IMR-90 (cell line): ENCODE data around the gene EHD4. TPM values are rescaled to one million over a fixed set of nuclear protein-coding genes. Genes with fewer than 3 reads are reported as not detected.

ENCODE experiments used
- ATAC-seq: fragments of 200-7000 bp; cut with Tn5 transposase; 2 replicates; pipeline ENCODE4 v1.9.1; 2020; ENCODE audit warnings: low read depth, mild to moderate bottlenecking, moderate library complexity
- BruUV-seq: library from RNA; stranded (reverse); fragments of 400-500 nt; replicated peaks from 2 replicates; lab custom pipeline; 2021; lab: Mats Ljungman, UMichigan
- CTCF ChIA-PET: fragments of 300-600 bp; formaldehyde crosslinking; extraction: SDS; loops from one replicate; lab custom pipeline; 2021; ENCODE audit warnings: antibody characterized with exemption; lab: Yijun Ruan, JAX
- POLR2A ChIA-PET: fragments of 300-600 bp; sonication (Branson Sonifier 250); formaldehyde crosslinking; loops from one replicate; lab custom pipeline; 2022; ENCODE audit warnings: antibody characterized with exemption; ENCODE audit not compliant: unreplicated experiment; lab: Charles Lee
- DNase-seq: peaks from one replicate; pipeline ENCODE4 v3.0.0; 2013
- H2AFZ ChIP-seq: replicated peaks from 2 replicates; pipeline ENCODE3; 2013; ENCODE audit warnings: low read length, mild to moderate bottlenecking; ENCODE audit not compliant: poor library complexity
- H2AK5ac ChIP-seq: 2 replicates; pipeline ENCODE4 v1.6.1; 2013; ENCODE audit warnings: low read depth, low read length, inconsistent platforms
- H2AK9ac ChIP-seq: replicated peaks from 2 replicates; pipeline ENCODE3; 2013; ENCODE audit warnings: mild to moderate bottlenecking, low read depth, low read length, moderate library complexity; ENCODE audit not compliant: poor library complexity
- H2BK120ac ChIP-seq: 2 replicates; pipeline ENCODE4 v1.6.1; 2013; ENCODE audit warnings: low read depth, low read length, inconsistent platforms
- H2BK15ac ChIP-seq: 3 replicates; pipeline ENCODE4 v1.6.1; 2013; ENCODE audit warnings: low read depth, low read length, inconsistent platforms
- H2BK20ac ChIP-seq: 2 replicates; pipeline ENCODE4 v1.6.1; 2013; ENCODE audit warnings: low read depth, mild to moderate bottlenecking, inconsistent platforms, low read length, moderate library complexity
- H2BK5ac ChIP-seq: 2 replicates; pipeline ENCODE4 v1.6.1; 2013; ENCODE audit warnings: mild to moderate bottlenecking, low read depth, low read length, inconsistent platforms; ENCODE audit not compliant: poor library complexity, severe bottlenecking
- H3K14ac ChIP-seq: replicated peaks from 2 replicates; pipeline ENCODE4 v1.6.1; 2013; ENCODE audit warnings: low read depth, low read length, inconsistent platforms
- H3K18ac ChIP-seq: 2 replicates; pipeline ENCODE4 v1.6.1; 2013; ENCODE audit warnings: low read depth, low read length, control low read depth
- H3K23ac ChIP-seq: 2 replicates; pipeline ENCODE4 v1.6.1; 2013; ENCODE audit warnings: low read depth, low read length, inconsistent platforms
- H3K27ac ChIP-seq: 2 replicates; pipeline ENCODE4 v1.5.1; 2013; ENCODE audit warnings: mild to moderate bottlenecking, control low read depth, low read length; ENCODE audit not compliant: insufficient read depth
- H3K27me3 ChIP-seq: 2 replicates; pipeline ENCODE4 v1.6.1; 2013; ENCODE audit warnings: low read length; ENCODE audit not compliant: control insufficient read depth, insufficient read depth
- H3K36me3 ChIP-seq: 2 replicates; pipeline ENCODE4 v1.6.1; 2013; ENCODE audit warnings: low read length, mixed read lengths; ENCODE audit not compliant: control insufficient read depth, insufficient read depth
- H3K4ac ChIP-seq: 2 replicates; pipeline ENCODE4 v1.6.1; 2013; ENCODE audit warnings: low read depth, low read length, inconsistent platforms
- H3K4me1 ChIP-seq: 2 replicates; pipeline ENCODE4 v1.6.1; 2013; ENCODE audit warnings: low read length, mixed read lengths; ENCODE audit not compliant: control insufficient read depth, insufficient read depth
- H3K4me2 ChIP-seq: 2 replicates; pipeline ENCODE4 v1.6.1; 2013; ENCODE audit warnings: low read depth, mild to moderate bottlenecking, control low read depth, low read length, moderate library complexity
- H3K4me3 ChIP-seq: 2 replicates; pipeline ENCODE4 v1.5.1; 2013; ENCODE audit warnings: low read depth, mild to moderate bottlenecking, control low read depth, low read length, moderate library complexity; ENCODE audit not compliant: insufficient read depth
- H3K56ac ChIP-seq: 2 replicates; pipeline ENCODE4 v1.6.1; 2013; ENCODE audit warnings: low read length, inconsistent platforms; ENCODE audit not compliant: insufficient read depth; ENCODE audit errors: extremely low read depth
- H3K79me1 ChIP-seq, 2 experiments: 2 replicates each; pipeline ENCODE4 v1.6.1; 2013; ENCODE audit warnings: low read length in 2 of 2, inconsistent platforms in 1 of 2, low read depth in 1 of 2
- H3K9ac ChIP-seq: 2 replicates; pipeline ENCODE4 v1.6.1; 2013; ENCODE audit warnings: low read depth, low read length, control low read depth
- H3K9me1 ChIP-seq: 2 replicates; pipeline ENCODE4 v1.6.1; 2013; ENCODE audit warnings: low read length, inconsistent platforms; ENCODE audit not compliant: insufficient read depth
- H3K9me3 ChIP-seq: 2 replicates; pipeline ENCODE4 v1.6.1; 2013; ENCODE audit warnings: low read length; ENCODE audit not compliant: control insufficient read depth, insufficient read depth
- H4K20me1 ChIP-seq: 2 replicates; pipeline ENCODE4 v1.6.1; 2013; ENCODE audit warnings: low read length, inconsistent platforms; ENCODE audit not compliant: insufficient read depth
- H4K5ac ChIP-seq: 2 replicates; pipeline ENCODE4 v1.6.1; 2013; ENCODE audit warnings: mild to moderate bottlenecking, low read depth, low read length, control low read depth
- H4K8ac ChIP-seq, 2 experiments: 2 replicates each; pipeline ENCODE4 v1.6.1; 2013; ENCODE audit warnings: low read depth in 2 of 2, low read length in 2 of 2, control low read depth in 1 of 2, inconsistent platforms in 1 of 2
- H4K91ac ChIP-seq: 2 replicates; pipeline ENCODE4 v1.6.1; 2013; ENCODE audit warnings: low read depth, low read length, inconsistent platforms; ENCODE audit not compliant: insufficient read depth
- BHLHE40 ChIP-seq: fragments of 150-350 bp; IDR thresholded peaks from 2 replicates; pipeline ENCODE4 v1.6.1; 2016; ENCODE audit warnings: mild to moderate bottlenecking, low read depth, low read length
- CEBPB ChIP-seq: IDR thresholded peaks from 2 replicates; pipeline ENCODE4 v1.6.1; 2012; ENCODE audit warnings: low read depth, low read length, improper control_type of control experiment
- CHD1 ChIP-seq: IDR thresholded peaks from 2 replicates; pipeline ENCODE4 v1.6.1; 2012; ENCODE audit warnings: low read depth, low read length, improper control_type of control experiment
- ELK1 ChIP-seq: fragments of 150-350 bp; IDR thresholded peaks from 2 replicates; pipeline ENCODE4 v1.6.1; 2016; ENCODE audit warnings: low read depth, mild to moderate bottlenecking, low read length, moderate library complexity, borderline replicate concordance
- MAZ ChIP-seq: IDR thresholded peaks from 2 replicates; pipeline ENCODE4 v1.6.1; 2012; ENCODE audit warnings: low read depth, mild to moderate bottlenecking, low read length, improper control_type of control experiment, moderate library complexity, borderline replicate concordance
- RFX5 ChIP-seq: IDR thresholded peaks from 2 replicates; pipeline ENCODE4 v1.8.0; 2012; ENCODE audit warnings: low read depth, mild to moderate bottlenecking, low read length, moderate library complexity
- SMC3 ChIP-seq: fragments of 150-350 bp; IDR thresholded peaks from 2 replicates; pipeline ENCODE4 v1.6.1; 2016; ENCODE audit warnings: low read depth, mild to moderate bottlenecking, antibody characterized with exemption, low read length, moderate library complexity
- WGBS, 2 experiments: methylation state at CpG; one replicate each; pipeline versions ENCODE4 v1.1.5 to v1.1.7; 2013; ENCODE audit warnings: missing lambda C conversion rate in 2 of 2; ENCODE audit not compliant: insufficient read length in 1 of 2; ENCODE audit errors: extremely low coverage in 2 of 2; 5-methylcytosine and 5-hydroxymethylcytosine counted together
- dilution Hi-C: fragments of 300-500 bp; cut with HindIII; formaldehyde crosslinking; loops from one replicate; pipeline ENCODE4 v1.14.3; 2018; ENCODE audit warnings: low sequenced_read_pairs; ENCODE audit not compliant: unreplicated experiment
- in situ Hi-C: fragments of 300-500 bp; cut with MboI; formaldehyde crosslinking; loops from 3 replicates; pipeline ENCODE4 v1.14.3; 2019; ENCODE audit warnings: low sequenced_read_pairs, inconsistent platforms, mixed read lengths
- intact Hi-C: fragments of 100-400 bp; cut with micrococcal nuclease; formaldehyde crosslinking; loops from 2 replicates; pipeline ENCODE4 v1.10.0; 2022
- polyA plus RNA-seq, 3 experiments: library from polyadenylated mRNA; depleted of rRNA; stranded (reverse); fragments of >200 nt; gene quantifications; 2 replicates each; pipeline ENCODE4 v1.2.3, GENCODE V29; 2012; ENCODE audit warnings: low replicate concordance in 1 of 3
- total RNA-seq: library from RNA; depleted of rRNA; stranded (reverse); fragments of >200 nt; gene quantifications from 2 replicates; pipeline ENCODE4 v1.2.3, GENCODE V29; 2012
- TF ChIP-seq, protein P1 (sequence below): fragments of 150-350 bp; IDR thresholded peaks from 2 replicates; pipeline ENCODE4 v1.6.1; 2017; ENCODE audit warnings: mild to moderate bottlenecking, antibody characterized with exemption, low read length, low read depth

EHD4 gene
- total and polyA plus RNA-seq, 2 of the 4 experiments (the other 2 are of a cell fraction): 21.0 to 29.0 TPM

DNA sequence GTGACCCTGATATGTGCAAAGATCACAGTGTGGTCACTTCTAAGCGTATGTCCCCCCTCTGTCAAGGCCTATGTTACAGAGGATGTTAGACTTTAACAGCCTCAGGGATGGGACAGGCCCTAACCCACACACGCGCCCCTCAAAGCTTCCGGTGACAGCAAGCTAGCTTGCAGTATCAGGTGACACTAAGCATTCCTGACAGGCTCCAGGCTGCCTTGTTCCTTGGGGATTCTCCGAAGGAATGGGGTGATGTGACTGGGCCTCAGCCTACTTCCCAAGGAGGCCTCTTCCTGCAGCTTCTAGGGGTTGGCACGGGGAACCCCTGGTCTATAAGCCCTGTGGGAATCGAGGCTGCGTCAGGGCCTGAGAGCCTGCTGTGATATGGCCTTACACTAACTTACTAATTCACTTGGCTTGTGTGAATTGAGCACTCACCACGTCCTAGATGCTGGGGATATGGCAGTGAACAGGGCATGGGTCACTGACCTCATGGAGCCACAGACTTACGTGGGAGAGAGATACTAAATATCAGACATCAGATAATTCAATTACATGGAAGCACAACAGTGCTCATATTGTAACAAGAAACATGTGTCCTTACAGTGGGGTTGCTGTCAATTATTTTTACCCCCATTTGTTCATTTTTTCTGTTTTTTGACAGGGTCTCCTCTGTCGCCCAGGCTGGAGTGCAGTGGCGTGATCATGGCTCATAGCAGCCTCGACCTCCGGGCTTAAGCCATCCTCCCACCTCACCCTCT lies 67.1 kb downstream of the EHD4 start:
- H4K5ac ChIP-seq: no peak overlapping the region
- peaks cover 26% of the 10 kb centered on the region for H3K36me3 ChIP-seq
- 94% methylated on average over 4 of the region's 14 CpGs; no CpG with 5 or more reads in 1 of the 2 experiments for WGBS, 2 experiments
- no peaks in the 10 kb centered on the region for H3K27me3 ChIP-seq
- H2BK120ac ChIP-seq: no peak overlapping the region
- H3K14ac ChIP-seq: no peak overlapping the region
- TF ChIP-seq BHLHE40 (no peak), RFX5 (no peak), CEBPB (no peak), ELK1 (no peak), CHD1 (no peak), SMC3 (no peak), MAZ (no peak)
- TF ChIP-seq, protein P1, sequence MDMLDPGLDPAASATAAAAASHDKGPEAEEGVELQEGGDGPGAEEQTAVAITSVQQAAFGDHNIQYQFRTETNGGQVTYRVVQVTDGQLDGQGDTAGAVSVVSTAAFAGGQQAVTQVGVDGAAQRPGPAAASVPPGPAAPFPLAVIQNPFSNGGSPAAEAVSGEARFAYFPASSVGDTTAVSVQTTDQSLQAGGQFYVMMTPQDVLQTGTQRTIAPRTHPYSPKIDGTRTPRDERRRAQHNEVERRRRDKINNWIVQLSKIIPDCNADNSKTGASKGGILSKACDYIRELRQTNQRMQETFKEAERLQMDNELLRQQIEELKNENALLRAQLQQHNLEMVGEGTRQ: no peak
- no peaks in the 10 kb centered on the region for H3K9me3 ChIP-seq
- peaks cover 0 to 25% of the 10 kb centered on the region in 2 experiments for H3K79me1 ChIP-seq
- no peaks in the 10 kb centered on the region for H3K9me1 ChIP-seq
- H2AFZ ChIP-seq: no peak overlapping the region
- DNase-seq (no peak), ATAC-seq (peak; percentile 10; the same call in 1 of the 2 replicates)
- H3K9ac ChIP-seq: no peak overlapping the region
- no peak overlapping the region for H3K27ac ChIP-seq
- peaks cover 16% of the 10 kb centered on the region; the same call in 1 of the 2 replicates for H4K20me1 ChIP-seq
- H3K4me3 ChIP-seq: no peak overlapping the region
- no peak overlapping the region for H2AK5ac ChIP-seq
- H3K4me2 ChIP-seq: no peak overlapping the region
- no peak overlapping the region for H3K4ac ChIP-seq
- no peak overlapping the region for H4K8ac ChIP-seq
- no peak overlapping the region for H2BK20ac ChIP-seq
- in situ Hi-C loops (no loop called here), intact Hi-C loops (no loop called here), dilution Hi-C loops (no loop called here)
- no peak overlapping the region for H2AK9ac ChIP-seq
- BruUV-seq: no TSS peak
- no peak overlapping the region for H4K91ac ChIP-seq
- POLR2A ChIA-PET: no interaction called here
- H3K18ac ChIP-seq: no peak overlapping the region
- H3K23ac ChIP-seq: no peak overlapping the region
- H3K56ac ChIP-seq: no peak overlapping the region
- no peak overlapping the region for H2BK5ac ChIP-seq
- H3K4me1 ChIP-seq: no peaks in the 10 kb centered on the region
- no peak overlapping the region for H2BK15ac ChIP-seq
- CTCF ChIA-PET: interaction anchor here (0.6 to 1.0 kb wide), 5 partner anchors 10 to 132 kb away, joined by 3 to 6 read pairs (median 4); partner anchors contain the start of gene MAPKBP1
